Sigmoid colon (tissue), 7 donors: Measurements from ENCODE around the gene FBN3. TPM values are rescaled to one million over a fixed set of nuclear protein-coding genes. Genes with fewer than 3 reads are reported as not detected.

Experiments
- DNase-seq: peaks from one replicate; pipeline ENCODE4 v3.0.0-alpha.2; 2019
- H3K27ac ChIP-seq, 4 donors: fragments of 200-600 bp; sonication (generic); one replicate each; pipeline ENCODE4 v1.5.1; 2016 to 2019; ENCODE audit warnings: mild to moderate bottlenecking in 1 of 4
- H3K27me3 ChIP-seq, 3 donors: fragments of 200-600 bp; sonication (generic); one replicate each; pipeline ENCODE4 v1.5.1; 2019; ENCODE audit warnings: mild to moderate bottlenecking in 1 of 3
- H3K36me3 ChIP-seq, 4 donors: fragments of 200-600 bp; sonication (generic); one replicate each; pipeline ENCODE4 v1.5.1; 2016 to 2019
- H3K4me1 ChIP-seq, 4 donors: fragments of 200-600 bp; sonication (generic); one replicate each; pipeline ENCODE4 v1.5.1; 2017 to 2019
- H3K4me3 ChIP-seq, 4 donors: fragments of 200-600 bp; sonication (generic); one replicate each; pipeline ENCODE4 v1.5.1; 2017 to 2019; ENCODE audit warnings: mild to moderate bottlenecking in 2 of 4, moderate library complexity in 1 of 4
- H3K9me3 ChIP-seq, 4 donors: fragments of 200-600 bp in 3 of 4; sonication (generic) in 3 of 4; one replicate each; pipeline versions ENCODE4 v1.5.1 to v1.6.1; 2013 to 2019
- EP300 ChIP-seq, 4 donors: sonication (generic); formaldehyde crosslinking; IDR thresholded peaks; one replicate each; pipeline ENCODE4 v1.6.1; 2017; ENCODE audit warnings: antibody characterized with exemption in 4 of 4
- POLR2A ChIP-seq, 2 donors: fragments of 450-650 bp; IDR thresholded peaks; one replicate each; pipeline ENCODE4 v1.6.1; 2016; ENCODE audit warnings: antibody characterized with exemption in 2 of 2, mild to moderate bottlenecking in 2 of 2, moderate library complexity in 2 of 2
- POLR2AphosphoS5 ChIP-seq, 4 donors: sonication (generic); formaldehyde crosslinking; IDR thresholded peaks; one replicate each; pipeline ENCODE4 v1.6.1; 2017; ENCODE audit warnings: antibody characterized with exemption in 4 of 4
- WGBS, 2 donors: extraction: QIAGEN DNeasy Blood & Tissue Kit; methylation state at CpG; one replicate each; pipeline ENCODE4 v1.1.7; 2013; 5-methylcytosine and 5-hydroxymethylcytosine counted together
- intact Hi-C: fragments of 100-400 bp; cut with DNase I; formaldehyde crosslinking; loops from one replicate; pipeline ENCODE4 v1.15.1; 2023
- polyA plus RNA-seq, 3 donors: library from polyadenylated mRNA; stranded (reverse); fragments of 200-250 nt; gene quantifications; one replicate each; pipeline ENCODE4 v1.2.3, GENCODE V29; 2013
- total RNA-seq, 4 donors: library from RNA; depleted of rRNA; stranded (reverse); fragments of >200 nt; gene quantifications; one replicate each; pipeline ENCODE4 v1.1.0, GENCODE V29; 2016
- TF ChIP-seq, protein P1 (sequence below), 4 experiments: fragments of 450-650 bp in 3 of 4; fragments of 200-600 bp in 1 of 4; IDR thresholded peaks; one replicate each; pipeline ENCODE4 v1.5.1; 2016 to 2019; ENCODE audit warnings: antibody characterized with exemption in 4 of 4, mild to moderate bottlenecking in 3 of 4, moderate library complexity in 2 of 4
- donor health status: healthy with polysubstance abuse.
- donor health status: Bipolar disorder and iron deficiency.
- donor health status: healthy.

Gene FBN3
- total and polyA plus RNA-seq, 7 donors: 0.06 TPM; not detected in 6

DNA sequence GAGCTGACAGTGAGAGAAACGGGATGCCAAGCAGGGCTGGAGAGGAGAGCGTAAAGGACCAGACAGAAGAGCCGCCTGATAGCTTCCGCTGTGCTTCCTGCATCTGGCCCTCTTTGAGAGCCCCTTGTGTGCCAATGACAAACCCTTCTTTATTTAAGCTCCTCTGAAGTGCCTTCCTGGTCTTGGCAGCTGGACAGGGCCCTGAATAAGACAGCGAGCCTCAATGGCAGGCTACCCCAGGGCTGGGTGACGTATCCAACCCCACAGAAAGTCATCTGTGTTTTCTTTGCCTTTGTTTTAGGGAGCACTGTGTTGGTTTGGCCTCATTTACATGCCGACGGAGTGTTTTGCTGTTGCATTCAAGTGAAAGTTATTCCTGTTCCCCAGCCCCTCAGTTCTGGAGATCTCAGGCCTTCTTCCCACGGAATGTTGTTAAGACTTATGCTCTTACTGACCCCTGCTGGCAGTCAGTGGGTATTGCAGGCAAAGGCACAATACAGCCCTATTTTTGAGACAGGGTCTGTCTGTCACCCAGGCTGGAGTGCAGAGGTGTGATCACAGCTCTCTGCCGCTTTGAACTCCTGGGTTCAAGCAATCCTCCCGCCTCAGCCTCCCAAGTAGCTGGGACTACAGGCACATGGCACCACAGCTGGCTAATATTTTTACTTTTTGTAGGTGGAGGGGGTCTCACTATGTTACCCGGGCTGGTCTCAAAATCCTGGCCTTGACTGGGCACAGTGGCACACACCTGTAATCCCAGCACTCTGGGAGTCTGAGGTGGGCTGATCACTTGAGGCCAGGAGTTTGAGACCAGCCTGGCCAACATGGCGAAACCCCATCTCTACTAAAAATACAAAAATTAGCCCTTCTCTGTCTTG lies 80.1 kb downstream of the FBN3 start:
- intact Hi-C loops: no loop called here
- WGBS, 2 donors: 86 to 87% methylated on average over 13 of the region's 13 CpGs

DNA sequence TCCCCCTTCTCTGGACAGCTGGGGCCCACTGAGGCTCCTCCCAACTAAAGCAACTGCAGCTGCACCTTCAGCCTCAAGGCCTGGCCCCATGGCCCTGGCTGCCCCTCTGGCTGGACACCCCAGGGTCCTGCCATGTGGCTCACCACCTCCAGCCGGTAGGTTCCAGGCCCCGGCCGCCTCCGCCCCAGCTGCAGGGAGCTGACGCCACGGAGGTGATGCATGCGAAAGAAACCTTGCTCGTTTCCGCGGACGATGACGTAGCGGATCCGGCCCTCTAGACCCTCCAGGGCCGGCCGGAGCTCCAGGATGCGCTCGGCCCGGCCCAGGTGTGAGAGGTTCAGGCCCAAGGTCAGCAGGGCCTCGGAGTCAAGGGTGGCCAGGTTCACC lies 83.5 kb downstream of the FBN3 start:
- 93 to 94% methylated on average over 20 of the region's 20 CpGs for WGBS, 2 donors
- Histone ChIP-seq H3K27me3 (no peaks in the 10 kb centered on the region), H3K27ac (no peak overlapping the region), H3K9me3 (peaks cover 3 to 13% (median 9%) of the 10 kb centered on the region in 4 donors), H3K4me3 (no peak overlapping the region), H3K36me3 (no peaks in the 10 kb centered on the region), H3K4me1 (no peaks in the 10 kb centered on the region)
- DNase-seq: no peak
- intact Hi-C loops: no loop called here
- no peak for TF ChIP-seq POLR2AphosphoS5 (IDR thresholded peaks at IDR 0.05)
- TF ChIP-seq, protein P1, sequence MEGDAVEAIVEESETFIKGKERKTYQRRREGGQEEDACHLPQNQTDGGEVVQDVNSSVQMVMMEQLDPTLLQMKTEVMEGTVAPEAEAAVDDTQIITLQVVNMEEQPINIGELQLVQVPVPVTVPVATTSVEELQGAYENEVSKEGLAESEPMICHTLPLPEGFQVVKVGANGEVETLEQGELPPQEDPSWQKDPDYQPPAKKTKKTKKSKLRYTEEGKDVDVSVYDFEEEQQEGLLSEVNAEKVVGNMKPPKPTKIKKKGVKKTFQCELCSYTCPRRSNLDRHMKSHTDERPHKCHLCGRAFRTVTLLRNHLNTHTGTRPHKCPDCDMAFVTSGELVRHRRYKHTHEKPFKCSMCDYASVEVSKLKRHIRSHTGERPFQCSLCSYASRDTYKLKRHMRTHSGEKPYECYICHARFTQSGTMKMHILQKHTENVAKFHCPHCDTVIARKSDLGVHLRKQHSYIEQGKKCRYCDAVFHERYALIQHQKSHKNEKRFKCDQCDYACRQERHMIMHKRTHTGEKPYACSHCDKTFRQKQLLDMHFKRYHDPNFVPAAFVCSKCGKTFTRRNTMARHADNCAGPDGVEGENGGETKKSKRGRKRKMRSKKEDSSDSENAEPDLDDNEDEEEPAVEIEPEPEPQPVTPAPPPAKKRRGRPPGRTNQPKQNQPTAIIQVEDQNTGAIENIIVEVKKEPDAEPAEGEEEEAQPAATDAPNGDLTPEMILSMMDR (IDR thresholded peaks at IDR 0.05): no peak
- no peak for TF ChIP-seq POLR2A (IDR thresholded peaks at IDR 0.05)
- no peak for TF ChIP-seq EP300 (IDR thresholded peaks at IDR 0.05)

More for the DNA sequence above, 80.1 kb downstream of the FBN3 start:
- peaks cover 7 to 15% (median 10%) of the 10 kb centered on the region in 4 donors for H3K9me3 ChIP-seq
- DNase-seq: no peak
- TF ChIP-seq POLR2A (IDR thresholded peaks at IDR 0.05) (no peak), EP300 (IDR thresholded peaks at IDR 0.05) (no peak), POLR2AphosphoS5 (IDR thresholded peaks at IDR 0.05) (no peak)
- TF ChIP-seq, protein P1 (IDR thresholded peaks at IDR 0.05): no peak
- H3K36me3 ChIP-seq: no peaks in the 10 kb centered on the region
- H3K27me3 ChIP-seq: no peaks in the 10 kb centered on the region
- no peaks in the 10 kb centered on the region for H3K4me1 ChIP-seq
- H3K4me3 ChIP-seq: no peak overlapping the region
- no peak overlapping the region for H3K27ac ChIP-seq

DNA sequence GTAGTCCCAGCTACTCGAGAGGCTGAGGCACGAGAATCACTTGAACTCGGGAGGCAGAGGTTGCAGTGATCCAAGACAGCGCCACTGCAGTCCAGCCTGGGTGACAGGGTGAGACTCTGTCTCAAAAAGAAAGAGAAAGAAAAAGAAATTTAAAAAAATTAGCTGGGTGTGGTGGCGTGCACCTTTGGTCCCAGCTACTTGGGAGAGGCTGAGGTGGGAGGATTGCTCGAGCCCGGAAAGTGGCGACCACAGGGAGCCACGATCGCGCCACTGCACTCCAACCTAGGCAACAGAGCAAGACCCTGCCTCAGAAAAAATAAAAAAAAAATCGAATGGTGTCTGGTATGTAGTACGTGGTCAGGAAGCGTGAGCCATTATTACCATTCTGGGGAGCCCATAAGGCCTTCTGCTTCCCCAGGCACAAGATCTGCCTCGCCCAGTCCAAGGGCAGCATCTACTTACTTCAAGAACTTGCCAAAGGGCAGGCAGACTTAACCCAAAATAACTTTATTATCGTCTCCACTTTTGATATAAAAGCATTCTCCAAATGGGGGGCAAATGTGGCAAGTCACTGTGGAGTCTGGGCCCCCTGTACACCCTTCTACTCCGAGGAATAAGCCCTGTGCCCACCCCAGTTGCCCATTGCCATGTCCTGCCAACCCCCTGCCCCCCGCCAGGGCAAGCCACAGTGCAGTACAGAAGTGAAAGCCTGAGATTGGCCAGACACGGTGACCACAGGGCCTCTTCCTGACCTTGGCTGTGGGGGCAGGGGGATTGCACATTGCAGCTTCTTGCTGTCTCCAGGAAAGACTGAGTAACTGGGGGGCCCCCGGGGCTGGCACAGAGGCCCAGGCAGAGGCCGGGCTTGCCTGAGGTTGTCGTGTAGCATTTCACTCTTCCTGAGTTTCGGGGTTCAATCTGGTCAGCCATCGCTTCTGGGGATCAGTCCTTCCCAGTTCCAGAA lies 84.2 kb downstream of the FBN3 start:
- intact Hi-C loops: no loop called here
- H3K27ac ChIP-seq: no peak overlapping the region
- TF ChIP-seq POLR2AphosphoS5 (IDR thresholded peaks at IDR 0.05) (no peak), POLR2A (IDR thresholded peaks at IDR 0.05) (no peak), EP300 (IDR thresholded peaks at IDR 0.05) (no peak)
- TF ChIP-seq, protein P1 (IDR thresholded peaks at IDR 0.05): no peak
- H3K36me3 ChIP-seq: no peaks in the 10 kb centered on the region
- no peaks in the 10 kb centered on the region for H3K4me1 ChIP-seq
- no peak overlapping the region for H3K4me3 ChIP-seq
- DNase-seq: no peak
- H3K9me3 ChIP-seq: peaks cover 3 to 13% (median 9%) of the 10 kb centered on the region in 4 donors
- WGBS, 2 donors: 79% methylated on average over 24 of the region's 24 CpGs
- H3K27me3 ChIP-seq: no peaks in the 10 kb centered on the region

DNA sequence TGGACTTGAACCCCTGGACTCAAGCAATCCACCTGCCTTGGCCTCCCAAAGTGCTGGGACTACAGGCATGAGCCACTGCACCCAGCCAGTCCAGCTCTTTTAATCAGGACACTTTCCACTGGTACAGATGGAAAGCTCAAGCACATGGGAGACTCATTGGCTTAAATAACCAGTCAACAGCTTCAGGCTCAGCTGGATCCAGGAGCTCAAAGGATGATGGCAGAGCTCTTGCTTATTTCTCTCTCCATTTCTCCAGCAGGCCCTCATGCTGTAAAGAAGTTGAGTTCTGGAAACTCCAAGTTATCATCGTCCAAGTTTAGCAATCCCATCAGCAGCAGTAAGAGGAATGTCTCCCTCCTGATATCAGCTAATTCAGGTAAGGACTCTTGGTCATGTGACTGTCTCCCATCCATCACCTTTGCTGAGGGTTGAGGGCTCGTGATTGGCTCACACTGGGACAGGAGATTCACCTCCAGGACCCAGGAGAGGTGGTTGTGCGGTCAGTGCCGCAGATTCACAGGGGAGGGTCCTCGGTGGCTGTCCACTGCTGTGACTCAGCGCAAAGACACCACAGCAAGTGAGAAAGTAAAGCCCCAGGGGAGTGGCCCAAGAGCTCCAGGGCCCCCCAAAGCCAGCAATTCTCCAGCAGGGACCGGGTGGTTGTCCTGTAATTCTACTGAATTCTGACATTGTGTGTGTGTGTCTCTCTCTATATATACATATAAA lies 91.7 kb downstream of the FBN3 start:
- no peak for DNase-seq
- no peak overlapping the region for H3K4me3 ChIP-seq
- no peak overlapping the region for H3K27ac ChIP-seq
- intact Hi-C loops: no loop called here
- 72 to 81% methylated on average over 7 of the region's 7 CpGs for WGBS, 2 donors
- no peaks in the 10 kb centered on the region for H3K4me1 ChIP-seq
- TF ChIP-seq, protein P1 (IDR thresholded peaks at IDR 0.05): no peak
- TF ChIP-seq POLR2A (IDR thresholded peaks at IDR 0.05) (no peak), POLR2AphosphoS5 (IDR thresholded peaks at IDR 0.05) (no peak), EP300 (IDR thresholded peaks at IDR 0.05) (no peak)
- H3K36me3 ChIP-seq: no peaks in the 10 kb centered on the region
- no peaks in the 10 kb centered on the region for H3K9me3 ChIP-seq
- no peaks in the 10 kb centered on the region for H3K27me3 ChIP-seq
